ENCODE measurements around the gene PTMS.

- TF ChIP-seq ELF4 (IDR thresholded peaks at IDR 0.05) (no peak), HDGF (IDR thresholded peaks at IDR 0.05; ENCODE audit: borderline replicate concordance) (no peak), SUZ12 (IDR thresholded peaks at IDR 0.05) (no peak), CTBP1 (IDR thresholded peaks at IDR 0.05; ENCODE audit: borderline replicate concordance) (no peak), ZNF384 (IDR thresholded peaks at IDR 0.05) (no peak), BHLHE40 (IDR thresholded peaks at IDR 0.05; ENCODE audit: borderline replicate concordance) (no peak)
Measured at GRCh38 chr12:6791931-6792520, 25.9 kb downstream of the PTMS start.

Data from HEK293T (cell line).